GM18505 (cell line): ENCODE results near the gene LARP1.

ENCODE experiments used
- ATAC-seq: cut with Tn5 transposase; IDR thresholded peaks from one replicate; pipeline ENCODE4 v1.9.1; 2021; ENCODE audit not compliant: unreplicated experiment
- POLR2A ChIP-seq: IDR thresholded peaks from 4 replicates; pipeline ENCODE4 v1.6.1; 2011; ENCODE audit warnings: borderline replicate concordance; ENCODE audit not compliant: insufficient read depth, insufficient read length; ENCODE audit errors: extremely low read depth

The LARP1 gene

DNA sequence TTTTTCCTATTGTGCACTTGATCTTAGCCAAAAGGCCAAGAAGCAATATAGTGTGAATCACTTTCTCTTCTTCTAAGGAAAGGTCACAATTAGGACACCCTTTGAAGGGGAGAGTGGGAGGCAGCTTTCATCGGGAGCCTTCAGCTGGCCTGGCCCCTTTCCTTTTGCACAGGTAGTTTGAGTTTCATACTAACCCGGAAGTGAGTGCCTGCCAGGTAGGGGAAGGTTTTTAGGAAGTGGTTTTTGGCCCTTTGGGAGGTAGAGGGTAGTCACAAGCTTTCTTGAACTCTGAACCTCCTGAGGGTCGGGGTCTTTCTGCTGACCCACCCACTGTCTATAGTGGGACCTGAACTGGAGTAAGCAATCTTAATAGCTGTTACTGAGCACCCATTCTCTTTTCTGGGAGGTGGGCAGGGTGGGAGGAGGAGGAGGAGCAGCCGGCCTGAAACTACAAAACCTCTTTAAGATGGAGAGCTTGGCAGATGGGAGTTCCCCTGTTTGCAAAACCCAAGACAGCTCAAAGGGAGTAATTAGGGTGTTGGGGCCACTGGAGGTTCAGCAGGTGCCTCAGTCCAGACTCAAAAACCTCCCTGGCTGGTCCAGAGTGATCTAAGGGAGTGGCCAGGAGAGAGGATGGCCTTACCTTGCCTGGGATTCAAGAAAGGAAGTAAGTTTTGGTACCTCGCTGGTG lies 6.0 kb downstream of the LARP1 start:
- TF ChIP-seq POLR2A, result no peak
- ATAC-seq, result no peak

DNA sequence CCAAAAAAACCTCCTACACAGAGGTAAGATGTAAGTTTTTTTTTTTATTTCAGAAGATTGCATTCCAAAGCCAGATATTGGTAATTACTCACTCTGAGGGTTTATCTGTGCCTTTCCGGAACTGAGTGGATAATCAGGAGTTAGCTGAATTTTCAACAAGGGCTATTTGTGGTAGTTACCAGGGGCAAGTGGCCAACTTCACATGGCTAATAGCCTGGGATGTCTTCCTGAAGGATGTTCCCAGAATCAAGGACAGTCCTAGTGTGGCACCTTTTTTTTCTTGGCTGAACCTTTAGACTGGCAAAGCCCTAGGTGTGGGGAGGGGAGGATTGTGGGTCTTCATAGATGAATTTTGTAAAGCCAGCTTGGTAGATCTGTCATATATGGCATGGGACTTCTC lies 7.1 kb downstream of the LARP1 start:
- TF ChIP-seq POLR2A, result no peak
- ATAC-seq, result no peak

DNA sequence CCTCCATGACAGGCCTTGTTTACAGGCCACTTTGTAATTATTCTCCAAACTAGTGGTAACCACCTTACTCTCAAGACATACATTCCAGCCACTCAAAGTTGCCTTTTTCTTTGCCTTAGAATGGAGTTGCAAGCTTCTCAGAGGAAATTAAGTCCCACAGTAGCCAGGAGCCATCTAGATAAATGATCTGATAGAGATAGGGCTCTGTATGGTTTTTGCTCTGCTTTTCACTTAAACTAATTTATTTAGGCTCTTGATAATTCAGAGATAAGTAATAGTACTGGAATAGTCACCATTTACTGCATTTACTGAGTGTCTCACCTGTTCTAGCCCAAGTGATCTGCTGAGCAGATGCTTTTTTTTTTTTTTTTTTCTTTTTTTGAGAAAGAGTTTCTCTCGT lies 7.5 kb downstream of the LARP1 start:
- no peak for TF ChIP-seq POLR2A
- no peak for ATAC-seq

DNA sequence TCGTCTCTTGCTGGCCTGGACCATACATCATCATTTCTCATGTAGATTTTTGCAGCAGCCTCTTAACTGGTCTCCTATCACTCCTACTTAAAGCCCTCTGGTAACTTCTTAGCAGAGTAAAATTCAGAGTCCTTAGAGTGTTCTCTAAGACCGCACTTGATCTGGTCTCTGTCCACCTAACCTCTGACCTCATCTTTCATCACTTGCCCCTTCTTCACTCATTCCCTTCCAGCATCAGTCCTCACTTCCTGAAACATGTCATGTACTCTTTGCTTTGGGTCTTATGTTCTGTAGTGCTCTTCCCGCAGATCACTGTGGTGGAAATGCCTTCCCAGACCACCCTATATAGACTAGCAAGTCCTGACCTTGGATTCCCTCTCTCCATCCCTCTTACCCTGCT lies 9.8 kb downstream of the LARP1 start:
- TF ChIP-seq POLR2A, result no peak
- no peak for ATAC-seq

DNA sequence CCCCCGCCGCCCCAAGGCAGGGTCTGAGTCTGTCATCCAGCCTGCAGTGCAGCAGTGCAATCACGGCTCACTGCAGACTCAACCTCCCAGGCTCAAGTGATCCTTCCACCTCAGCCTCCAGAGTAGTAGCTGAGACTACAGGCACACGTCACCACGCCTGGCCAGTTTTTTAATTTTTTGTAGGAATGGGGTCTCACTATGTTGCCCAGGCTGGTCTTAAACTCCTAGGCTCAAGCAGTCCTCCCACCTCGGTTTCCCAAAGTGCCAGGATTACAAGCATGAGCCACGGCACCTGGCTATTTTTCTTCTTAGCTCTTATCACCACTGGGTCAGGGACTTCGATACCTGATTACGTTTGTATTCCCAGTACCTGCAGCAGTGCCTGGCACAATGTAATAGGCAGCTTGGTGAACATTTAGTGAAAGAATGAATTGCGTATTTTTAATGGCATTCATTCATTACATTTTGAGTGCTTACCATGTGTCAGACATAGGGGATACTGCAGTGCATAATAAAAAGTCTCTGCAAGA lies 10.3 kb downstream of the LARP1 start:
- ATAC-seq, result no peak
- TF ChIP-seq POLR2A, result no peak

DNA sequence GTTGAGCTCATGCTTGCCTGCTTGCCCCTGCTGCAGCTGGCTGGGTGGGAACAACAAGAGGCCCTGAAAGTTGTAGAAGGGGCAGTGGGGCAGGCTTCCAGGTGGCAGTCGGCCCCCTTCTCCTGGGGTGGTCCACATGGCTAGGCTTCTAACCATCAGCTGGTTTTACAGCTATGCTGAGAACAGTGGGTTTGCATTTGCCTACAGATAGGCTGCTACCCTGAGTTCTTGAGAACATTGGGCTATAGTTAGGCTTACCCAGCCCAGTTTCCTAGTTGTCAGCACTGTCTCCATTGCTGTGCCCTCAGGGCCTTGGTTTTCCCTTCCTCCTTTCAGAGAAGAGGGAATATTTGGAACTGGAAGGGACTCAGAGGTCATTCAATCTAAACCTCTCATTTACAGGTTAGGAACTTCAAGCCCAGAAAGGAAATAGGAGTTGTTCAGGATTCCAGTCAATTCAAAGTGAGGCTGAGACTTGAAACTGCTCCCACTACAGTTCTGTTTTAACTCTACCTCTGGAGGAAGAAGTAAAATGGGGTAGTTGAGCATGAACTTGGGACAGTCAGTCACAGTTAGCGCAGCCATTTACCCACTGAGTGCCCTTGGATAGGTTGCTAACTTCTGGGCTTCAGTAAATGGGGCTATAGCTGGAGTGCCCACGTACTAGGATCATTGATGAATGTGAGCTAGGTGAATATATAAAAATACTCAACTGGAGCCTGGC lies 11.5 kb downstream of the LARP1 start:
- no peak for ATAC-seq

DNA sequence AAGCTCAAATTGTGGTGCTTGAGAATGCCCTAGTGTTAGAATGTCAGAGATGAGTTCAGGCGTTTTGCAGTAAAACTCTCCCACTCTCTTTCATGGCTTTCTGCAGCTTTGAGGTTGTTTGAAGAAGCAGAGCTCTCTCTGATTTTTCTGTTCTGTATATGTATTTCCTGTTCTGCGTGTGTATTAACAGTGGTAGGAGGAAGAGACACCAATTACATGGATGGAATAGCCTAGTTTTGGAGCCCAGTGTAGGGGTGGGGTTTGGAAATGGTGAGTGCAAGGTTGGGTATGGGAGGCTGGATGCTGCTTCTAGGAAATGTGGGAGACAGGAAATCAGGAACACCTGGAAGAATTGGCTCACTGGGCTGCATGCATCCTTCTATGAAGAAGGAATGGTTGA lies 12.4 kb downstream of the LARP1 start:
- no peak for TF ChIP-seq POLR2A
- ATAC-seq, result no peak

More for the DNA sequence above, 11.5 kb downstream of the LARP1 start:
- TF ChIP-seq POLR2A, result no peak

DNA sequence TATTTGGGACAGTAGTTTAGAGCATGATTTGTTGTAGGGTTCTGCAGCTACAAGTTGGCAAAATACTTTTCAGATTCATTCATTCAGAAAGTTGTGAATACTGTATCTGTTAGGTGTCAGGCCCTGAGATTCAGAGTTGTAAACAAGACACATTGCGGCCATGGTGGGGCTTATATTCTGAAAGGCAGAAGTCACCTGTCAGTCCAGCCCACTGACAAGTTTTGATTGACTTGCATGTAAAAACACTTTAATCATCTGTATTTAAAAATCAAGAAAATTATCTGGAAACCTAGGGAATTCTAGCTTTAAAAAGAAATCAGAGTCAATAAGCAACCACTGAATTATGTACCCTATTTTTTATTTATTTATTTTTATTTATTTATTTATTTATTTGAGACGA lies 13.0 kb downstream of the LARP1 start:
- no peak for ATAC-seq
- no peak for TF ChIP-seq POLR2A

DNA sequence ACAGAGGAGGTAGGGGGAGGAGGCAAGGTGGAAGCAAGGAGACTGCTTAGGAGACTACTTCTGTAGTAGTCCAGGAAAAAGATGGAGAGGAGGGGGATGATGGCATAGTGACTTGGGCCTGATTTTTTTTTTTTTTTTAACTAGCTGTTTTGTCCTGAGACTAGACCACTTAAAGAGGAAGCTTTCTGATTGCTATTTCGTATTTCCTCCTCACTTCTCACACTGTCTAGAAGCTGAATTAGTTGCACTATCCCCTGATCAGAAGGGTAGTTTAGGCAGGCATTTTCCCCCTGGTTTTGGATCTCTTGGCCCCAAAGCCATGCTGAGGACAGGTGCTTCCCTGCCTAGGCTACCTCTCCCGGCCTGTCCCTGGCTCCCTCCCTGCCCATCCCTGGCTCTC lies 14.9 kb downstream of the LARP1 start:
- no peak for ATAC-seq
- TF ChIP-seq POLR2A, result no peak

DNA sequence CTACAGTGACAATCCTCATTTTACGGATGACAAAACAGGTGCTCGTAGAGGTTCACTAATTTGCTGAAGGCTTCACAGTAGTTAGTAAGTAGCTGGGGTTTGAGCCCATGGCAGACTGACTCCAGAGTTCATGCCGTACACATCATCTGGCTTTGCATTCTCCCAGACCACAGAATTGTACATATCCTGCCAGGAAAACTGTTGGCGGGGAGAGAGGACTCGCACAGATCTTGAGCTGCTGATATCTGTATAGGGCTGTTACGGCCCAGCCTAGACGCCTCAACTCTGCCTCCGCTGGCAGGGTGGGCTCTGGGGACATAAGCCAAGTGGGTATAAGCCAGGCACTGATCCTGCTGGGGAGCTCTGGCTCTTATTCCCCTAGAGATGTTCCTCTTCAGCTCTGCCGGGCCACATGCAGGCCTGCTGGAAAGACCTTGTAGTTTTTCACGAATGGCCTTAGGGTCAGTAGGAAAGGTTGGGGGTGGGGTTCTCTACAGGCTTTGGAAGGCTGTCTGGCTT lies 16.3 kb downstream of the LARP1 start:
- no peak for ATAC-seq

DNA sequence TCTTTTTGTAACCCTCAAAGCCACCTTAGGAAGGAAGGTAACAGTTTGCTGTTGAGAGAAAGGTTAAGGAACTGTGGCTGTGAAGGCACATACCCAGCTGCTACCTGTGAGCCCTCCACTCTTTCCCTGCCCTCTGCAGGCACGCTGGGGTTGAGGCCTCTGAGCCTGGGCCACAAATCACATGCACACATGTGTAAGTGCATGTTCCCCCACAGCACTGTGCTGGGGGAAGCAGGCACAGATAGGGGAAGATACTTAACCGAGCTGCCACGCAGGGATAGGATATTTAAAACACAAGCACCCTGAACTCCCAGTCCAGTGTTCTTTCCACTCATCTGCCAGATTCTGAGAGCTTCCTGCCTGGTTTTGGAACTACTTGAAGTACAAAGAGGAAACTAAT lies 18.1 kb downstream of the LARP1 start:
- no peak for TF ChIP-seq POLR2A
- no peak for ATAC-seq

More for the DNA sequence above, 16.3 kb downstream of the LARP1 start:
- TF ChIP-seq POLR2A, result no peak

DNA sequence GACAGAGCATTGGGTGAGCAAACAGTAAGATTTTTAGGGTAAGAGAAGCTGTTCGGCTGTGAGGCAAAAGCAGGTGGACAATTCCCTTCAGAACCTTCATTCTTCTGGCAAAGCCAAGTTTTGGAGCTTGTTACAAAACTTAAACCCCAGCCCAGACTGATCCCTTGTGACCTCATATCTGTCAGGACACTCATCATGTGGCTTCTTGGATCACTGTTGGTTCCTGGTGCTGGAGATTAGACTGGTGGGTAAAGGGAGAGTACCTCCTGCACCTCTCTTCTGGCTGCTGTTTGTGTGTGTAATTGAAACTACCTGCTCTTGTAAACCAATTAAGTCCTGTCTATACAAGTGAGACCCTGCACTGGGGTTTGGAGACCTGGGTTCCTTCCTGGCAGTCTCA lies 21.0 kb downstream of the LARP1 start:
- TF ChIP-seq POLR2A, result no peak
- no peak for ATAC-seq

DNA sequence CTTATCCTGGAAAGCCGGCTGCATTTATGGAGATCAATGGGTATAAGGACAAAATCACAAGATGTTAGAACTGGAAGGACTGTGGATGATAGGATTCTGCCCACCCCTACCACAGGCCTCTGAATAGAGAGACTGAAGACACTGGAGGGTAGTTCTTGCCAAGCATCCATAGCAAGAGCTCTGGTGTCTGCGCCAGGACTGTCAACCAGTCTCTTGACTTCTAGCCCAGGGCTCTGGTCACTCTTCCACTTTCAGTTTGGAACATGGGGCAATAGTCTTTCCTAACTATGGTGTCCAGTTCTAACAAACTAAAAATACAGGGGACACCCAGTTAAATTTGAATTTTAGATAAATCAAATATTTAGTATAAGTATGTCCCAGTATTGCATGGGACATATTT lies 23.4 kb downstream of the LARP1 start:
- no peak for TF ChIP-seq POLR2A
- ATAC-seq, result no peak

DNA sequence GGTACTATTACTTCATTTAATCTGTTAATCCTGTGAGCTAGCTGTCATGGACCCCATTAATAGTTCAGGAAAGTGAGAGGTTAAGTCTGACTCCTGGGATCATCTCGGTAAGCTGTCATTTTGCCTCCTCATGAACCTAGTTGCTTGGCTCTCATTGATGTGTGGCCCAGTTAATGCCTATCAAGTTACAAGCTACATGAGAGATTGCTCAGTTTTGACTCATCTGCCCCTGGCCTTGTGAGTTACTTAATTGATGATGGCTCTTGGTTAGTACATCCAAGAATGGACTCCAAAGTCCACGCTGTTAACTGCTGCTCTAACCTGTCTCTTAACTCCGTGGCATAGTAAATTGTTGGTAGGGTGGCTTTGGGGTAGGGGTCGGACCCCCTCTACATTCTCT lies 23.9 kb downstream of the LARP1 start:
- TF ChIP-seq POLR2A, result no peak
- ATAC-seq, result no peak
